HUDEP-2 (cell line): Measurements from ENCODE around the gene CD2BP2.
A peak's percentile ranks its signal among the peaks of the same experiment; 100 is the strongest.
"Not testable (repeated sequence)": the region's sequence is repeated elsewhere in the genome, so short reads cannot be mapped to it uniquely, and the experiment has no call there.

Source experiments
- DNase-seq, 76 experiments: peaks; one replicate each; lab custom pipeline; 2025; ENCODE audit not compliant: unreplicated experiment in 76 of 76; lab: John Stamatoyannopoulos, UW

CD2BP2 gene

GRCh38 chr16:30348113-30348512, 7.0 kb downstream of the CD2BP2 start:
- DNase-seq: no peak

GRCh38 chr16:30346286-30346685, 8.8 kb downstream of the CD2BP2 start:
- DNase-seq: no peak

GRCh38 chr16:30343491-30343820, 11.7 kb downstream of the CD2BP2 start:
- not testable (repeated sequence) for DNase-seq

- DNase-seq: peak in 1 of 76 experiments; percentile 10
Observed at GRCh38 chr16:30342751-30343490, 12.2 kb downstream of the CD2BP2 start.

- not testable (repeated sequence) for DNase-seq
Observed at GRCh38 chr16:30341971-30342370, 13.1 kb downstream of the CD2BP2 start.

- DNase-seq: no peak
Observed at GRCh38 chr16:30340621-30341020, 14.5 kb downstream of the CD2BP2 start.

GRCh38 chr16:30338715-30339114, 16.4 kb downstream of the CD2BP2 start:
- not testable (repeated sequence) for DNase-seq

GRCh38 chr16:30337964-30338357, 17.1 kb downstream of the CD2BP2 start:
- DNase-seq: not testable (repeated sequence)

- DNase-seq: peak in 5 of 76 experiments; percentile 13 to 37 (median 33)
Observed at GRCh38 chr16:30335598-30336474, 19.3 kb downstream of the CD2BP2 start.

- peak in 68 of 76 experiments; percentile 24 to 89 (median 72) for DNase-seq
Observed at GRCh38 chr16:30335028-30335597, 20.0 kb downstream of the CD2BP2 start.

GRCh38 chr16:30334473-30334989, 20.6 kb downstream of the CD2BP2 start:
- DNase-seq: peak in 69 of 76 experiments; percentile 20 to 84 (median 66)

- DNase-seq: not testable (repeated sequence)
Observed at GRCh38 chr16:30324220-30324619, 30.9 kb downstream of the CD2BP2 start.

GRCh38 chr16:30318647-30319046, 36.5 kb downstream of the CD2BP2 start:
- DNase-seq: not testable (repeated sequence)

- not testable (repeated sequence) for DNase-seq
Observed at GRCh38 chr16:30310937-30311336, 44.2 kb downstream of the CD2BP2 start.

GRCh38 chr16:30309255-30309654, 45.9 kb downstream of the CD2BP2 start:
- DNase-seq: not testable (repeated sequence)
